GM21528 (cell line): Measurements from ENCODE around the gene HDAC4.

Experiments used
- ATAC-seq: cut with Tn5 transposase; IDR thresholded peaks from one replicate; pipeline ENCODE4 v1.9.1; 2021; ENCODE audit warnings: mild to moderate bottlenecking, moderate library complexity; ENCODE audit not compliant: unreplicated experiment, low FRiP score

Gene HDAC4

DNA sequence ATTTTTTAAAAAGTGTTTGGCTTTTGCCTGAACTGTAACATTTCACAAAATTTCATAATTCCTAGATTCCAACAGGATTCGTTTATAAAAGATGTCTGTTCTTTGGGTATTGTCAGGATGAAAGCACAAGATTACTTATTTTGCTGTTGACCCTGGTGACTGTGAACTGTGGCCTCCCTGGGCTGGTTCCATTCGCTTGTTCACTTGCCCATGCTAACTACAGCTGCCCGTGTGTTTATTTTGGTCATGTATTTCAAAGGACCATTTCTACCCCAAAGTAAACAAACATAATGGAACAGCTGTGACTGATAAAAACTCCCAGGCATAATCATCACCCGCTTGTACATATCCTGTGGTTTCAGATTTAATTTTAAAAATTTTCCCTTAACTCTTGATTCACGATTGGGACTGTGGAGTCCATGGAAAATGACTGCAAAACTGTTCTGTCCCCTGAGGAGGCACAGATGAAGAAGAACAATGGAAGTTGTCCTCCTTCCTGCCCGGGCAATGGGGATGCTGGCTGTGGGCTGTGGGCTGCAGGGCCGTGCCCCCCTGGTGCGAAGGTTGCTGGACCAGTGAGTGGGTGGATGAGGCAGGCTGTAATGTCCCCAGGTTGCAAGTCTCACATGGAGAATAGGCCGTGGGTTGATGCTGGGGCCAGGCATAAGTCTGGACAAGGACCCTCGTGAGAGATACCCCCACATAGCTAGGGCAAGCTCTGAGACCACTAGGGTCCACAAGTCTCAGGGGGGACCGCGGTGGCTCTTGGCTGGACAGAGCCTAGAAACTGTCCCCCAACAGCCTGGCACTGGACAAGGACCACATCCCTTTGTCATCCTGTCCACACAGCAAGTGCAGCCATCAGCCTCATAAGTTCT, 28.9 kb upstream of the HDAC4 start:
- ATAC-seq: no peak

DNA sequence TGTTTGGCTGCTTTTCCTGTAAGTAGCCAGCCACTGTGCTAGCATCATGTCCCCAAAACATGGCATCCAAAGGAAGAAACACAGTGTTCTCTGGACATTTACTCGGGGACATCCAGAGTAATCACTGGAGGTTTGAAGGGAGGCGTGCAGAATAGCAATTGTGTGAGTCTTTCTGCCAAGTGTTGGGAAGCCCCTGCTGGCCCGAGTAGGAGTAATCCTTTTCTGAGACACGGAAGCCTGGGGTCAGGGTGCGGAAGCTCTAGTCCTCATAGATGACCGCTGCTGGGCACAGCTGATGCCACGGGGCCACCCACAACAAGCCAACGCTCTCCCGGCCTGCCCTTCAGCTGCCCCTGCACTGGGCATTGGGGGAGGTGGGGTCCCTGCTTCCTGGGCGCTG, 24.8 kb upstream of the HDAC4 start:
- no peak for ATAC-seq

DNA sequence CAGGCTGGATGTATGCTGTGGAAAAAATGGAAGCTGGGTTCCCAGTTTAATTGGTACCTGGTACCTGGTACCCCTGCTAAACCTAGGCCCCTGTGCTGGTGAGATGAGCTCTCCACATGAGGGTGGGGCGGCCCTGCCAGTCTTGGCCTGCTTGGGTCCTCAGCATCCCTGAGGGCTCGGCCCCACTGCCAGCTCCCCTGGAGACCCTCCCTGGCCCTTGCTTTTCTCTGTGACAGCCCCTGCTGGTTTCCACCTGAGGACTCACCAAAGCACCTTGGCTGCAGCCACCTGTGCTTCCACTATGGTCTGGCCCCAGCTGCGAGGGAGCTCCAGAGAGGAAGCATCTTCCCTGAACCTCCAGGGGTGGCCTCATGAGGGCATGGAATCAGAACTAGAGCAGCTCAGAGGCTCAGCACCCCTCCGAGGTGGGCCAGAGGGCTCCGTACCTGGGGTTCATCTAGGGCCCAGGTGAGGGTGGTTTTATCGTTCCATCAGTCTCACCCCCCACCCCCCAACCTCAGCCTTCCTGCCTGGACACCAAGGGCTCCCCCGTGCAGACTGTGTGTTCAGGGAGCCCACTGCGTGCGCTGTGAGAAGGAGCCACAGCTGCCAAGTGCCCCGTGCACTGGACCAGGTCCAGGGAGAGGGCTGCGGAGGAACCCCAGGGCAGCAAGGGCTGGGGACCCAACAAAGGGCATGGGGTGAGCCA, 23.7 kb upstream of the HDAC4 start:
- no peak for ATAC-seq

DNA sequence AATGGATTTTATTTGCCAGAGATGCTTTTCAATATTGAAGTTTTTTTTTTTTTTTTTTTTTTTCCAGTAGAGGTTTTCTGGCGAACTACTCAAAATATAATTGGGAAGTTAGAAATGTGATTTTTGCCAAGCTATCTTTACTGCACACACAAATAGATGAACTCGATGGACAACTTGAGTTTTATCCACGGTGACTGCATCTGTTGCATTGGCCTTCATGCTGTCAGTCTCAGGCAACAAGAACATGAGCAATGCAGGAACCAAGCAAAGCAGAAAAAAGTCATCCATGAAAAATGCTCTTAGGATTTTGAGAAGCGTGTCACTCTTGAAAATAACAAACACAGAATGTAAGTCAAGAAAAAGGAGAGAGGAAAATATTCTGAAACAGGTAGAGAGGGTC, 22.7 kb upstream of the HDAC4 start:
- ATAC-seq: no peak

DNA sequence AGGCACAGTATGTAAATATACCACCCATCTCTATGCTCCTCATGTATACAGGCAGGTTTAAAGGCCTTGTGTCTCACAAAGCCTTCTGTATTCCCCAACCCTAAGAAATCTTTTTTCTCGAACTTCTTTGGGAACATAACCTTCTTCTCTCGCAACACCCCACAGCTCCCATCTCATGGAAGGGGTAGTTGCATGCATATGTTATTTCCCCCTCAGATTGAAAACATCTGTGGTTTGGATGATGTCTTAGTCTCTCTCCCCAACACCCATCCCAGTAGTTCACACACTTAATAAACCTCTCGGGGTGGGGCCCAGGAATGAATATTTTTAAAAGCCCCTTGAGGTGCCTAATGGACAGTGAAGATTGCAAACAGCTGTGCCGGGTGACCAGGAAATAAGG, 21.0 kb upstream of the HDAC4 start:
- no peak for ATAC-seq

DNA sequence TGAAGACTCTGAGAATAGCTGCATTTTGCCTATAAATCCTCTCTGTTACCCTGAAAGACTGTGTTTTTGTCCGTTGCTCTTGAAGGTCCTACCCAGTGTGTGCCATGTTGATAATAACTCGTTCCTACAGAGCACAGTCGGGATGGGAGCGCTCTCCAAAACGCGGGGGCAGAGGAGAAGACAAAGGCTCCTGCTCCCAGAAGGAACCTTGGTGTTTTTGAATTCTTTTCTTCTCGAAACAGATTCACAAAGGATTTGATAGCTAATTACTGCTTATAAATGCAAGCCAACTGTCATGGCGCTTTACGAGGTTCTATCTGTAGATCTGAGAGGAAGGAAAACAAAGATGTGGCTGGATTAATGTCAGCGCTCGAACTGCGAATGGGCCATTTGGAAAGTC, 19.3 kb upstream of the HDAC4 start:
- no peak for ATAC-seq

DNA sequence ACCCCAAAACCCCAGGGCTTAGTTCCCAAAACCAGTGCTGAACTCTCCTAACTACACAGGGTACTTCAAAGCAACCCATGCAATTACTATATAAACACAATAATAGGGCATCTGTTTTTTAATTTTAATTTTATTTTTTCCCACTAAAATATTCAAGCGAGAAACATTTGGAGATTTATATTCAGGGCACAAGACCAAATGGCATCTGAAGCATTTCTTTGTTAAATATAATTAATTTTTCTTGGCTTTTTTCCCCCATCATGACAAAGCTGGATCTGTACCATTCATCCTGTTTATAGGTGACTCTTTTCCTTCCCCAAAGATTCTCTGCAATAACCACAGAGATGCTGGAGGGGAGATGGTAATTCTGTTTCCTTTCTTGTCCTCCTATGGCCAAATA, 18.1 kb upstream of the HDAC4 start:
- no peak for ATAC-seq

DNA sequence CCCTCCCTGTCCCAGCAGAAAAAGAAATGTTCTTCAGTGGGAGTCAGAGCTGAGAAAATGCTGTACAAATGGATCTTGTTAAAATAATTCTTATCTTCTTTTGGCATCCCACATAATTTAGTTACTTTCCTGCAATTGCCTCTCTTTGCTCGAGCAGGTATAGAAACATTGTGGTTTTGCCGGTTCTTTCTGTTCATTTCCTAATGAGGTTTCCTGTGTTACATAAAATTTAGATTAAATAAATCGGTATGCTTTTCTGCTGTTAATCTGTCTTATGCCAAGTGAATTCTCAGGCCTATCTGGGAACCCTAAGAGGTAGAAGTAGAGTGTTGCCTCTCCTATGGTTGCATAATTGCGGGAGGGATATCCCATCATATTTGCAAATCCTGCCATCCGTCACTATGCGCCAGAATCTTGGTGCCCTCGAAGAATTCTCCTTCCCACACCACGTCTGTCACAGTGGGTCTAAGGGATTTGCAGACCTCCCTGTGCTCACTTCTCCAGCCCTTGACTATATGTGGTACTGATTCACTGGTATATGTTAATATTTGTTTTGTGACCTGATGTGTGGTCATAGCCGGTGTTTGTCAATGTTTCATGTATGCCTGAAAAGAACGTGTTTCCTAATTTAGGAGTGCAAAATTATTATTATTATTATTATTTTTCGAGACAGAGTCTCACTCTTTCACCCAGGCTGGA, 12.2 kb upstream of the HDAC4 start:
- ATAC-seq: no peak

DNA sequence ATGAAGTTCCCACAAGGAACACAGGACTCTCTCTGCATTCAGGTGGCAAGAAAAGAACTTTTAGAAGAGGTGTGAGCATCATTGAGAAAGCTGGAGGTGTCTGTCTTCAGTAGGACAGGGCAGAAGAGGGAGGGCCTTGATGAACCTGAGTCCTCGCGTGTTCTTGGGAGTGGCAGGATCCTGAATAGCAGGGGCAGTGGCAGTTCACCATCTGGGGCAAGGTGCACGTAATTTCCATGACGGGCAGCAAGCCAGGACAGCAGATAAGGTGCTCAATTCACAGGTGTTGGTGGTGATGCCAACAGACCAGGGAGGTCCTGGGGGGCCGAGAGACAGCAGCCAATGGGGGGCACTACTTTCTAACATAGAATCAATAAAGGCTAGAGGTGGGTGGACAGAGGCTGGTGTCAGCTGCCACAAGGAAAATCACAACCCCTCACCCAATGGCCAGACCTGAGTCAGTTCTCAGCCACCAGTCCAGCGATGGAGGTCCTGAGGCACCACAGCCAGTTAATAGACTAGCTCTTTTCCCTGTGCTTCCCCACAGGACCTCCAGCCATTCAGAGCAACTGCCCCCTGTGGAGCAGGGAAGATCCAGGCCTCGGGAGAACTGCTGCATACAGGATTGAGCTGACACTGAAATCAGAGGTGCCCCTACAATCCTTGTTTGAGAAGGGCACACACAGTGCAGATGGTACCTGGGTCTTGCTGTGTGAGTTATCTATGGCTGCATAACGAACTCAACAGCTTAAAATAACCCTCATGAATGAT, 10.9 kb upstream of the HDAC4 start:
- ATAC-seq: no peak

DNA sequence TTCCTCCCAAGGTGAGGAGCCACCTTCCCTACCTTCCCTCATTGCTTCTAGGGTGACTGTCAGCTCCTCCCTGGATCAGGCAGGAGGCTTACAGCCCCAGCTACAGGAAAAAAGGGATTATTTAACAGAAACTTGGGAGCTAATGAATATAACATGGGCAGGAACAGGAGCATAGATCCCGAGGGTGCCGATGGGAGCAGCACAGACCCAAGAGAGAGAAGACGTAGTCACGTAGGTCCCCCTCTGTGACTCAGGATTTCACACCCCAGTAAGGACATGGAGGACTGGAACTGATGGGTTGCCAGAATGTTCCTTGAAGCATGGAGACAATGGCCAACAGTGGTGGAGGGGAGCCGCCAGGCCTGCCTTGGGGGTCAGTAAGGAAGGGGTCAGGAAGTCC, 10.3 kb upstream of the HDAC4 start:
- ATAC-seq: no peak

DNA sequence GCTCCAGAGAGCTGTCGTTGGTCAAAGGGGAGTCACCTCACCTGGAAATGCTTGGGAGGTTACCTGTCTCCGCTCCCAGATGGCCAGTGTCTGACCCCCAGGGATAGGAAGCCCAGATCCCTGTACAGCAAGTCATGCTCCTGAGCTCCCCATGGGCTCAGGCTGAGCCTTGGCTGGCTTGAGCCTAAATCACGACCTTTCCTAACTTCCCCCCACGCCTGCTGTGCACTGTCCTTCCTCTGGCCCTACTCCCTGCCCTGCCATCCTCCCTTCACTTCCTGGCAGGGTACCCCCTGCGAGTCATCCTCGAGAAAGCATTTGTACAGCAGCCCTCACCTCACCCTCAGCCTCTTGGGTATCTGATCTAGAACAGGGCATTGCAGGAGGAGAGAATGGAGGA, 9.2 kb upstream of the HDAC4 start:
- ATAC-seq: no peak

DNA sequence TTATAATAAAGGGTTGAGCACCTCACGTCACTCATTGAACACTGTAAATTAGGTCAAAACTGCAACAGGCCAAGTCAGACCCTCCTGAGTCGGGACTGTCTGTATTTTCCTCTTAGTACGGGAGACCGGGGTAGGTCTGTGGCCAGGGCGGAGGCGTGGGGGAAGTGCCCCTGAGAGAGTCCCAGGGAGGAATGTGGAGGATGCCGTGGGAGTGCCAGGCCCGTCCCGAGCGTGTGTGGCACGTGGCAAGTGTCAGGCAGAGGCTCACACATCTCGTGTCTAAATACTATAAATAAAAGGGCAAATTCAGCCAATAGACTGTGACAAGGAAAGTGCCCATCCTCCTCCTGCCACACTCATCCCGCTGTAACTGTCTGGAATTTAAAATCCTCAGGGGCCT, 6.3 kb upstream of the HDAC4 start:
- no peak for ATAC-seq

DNA sequence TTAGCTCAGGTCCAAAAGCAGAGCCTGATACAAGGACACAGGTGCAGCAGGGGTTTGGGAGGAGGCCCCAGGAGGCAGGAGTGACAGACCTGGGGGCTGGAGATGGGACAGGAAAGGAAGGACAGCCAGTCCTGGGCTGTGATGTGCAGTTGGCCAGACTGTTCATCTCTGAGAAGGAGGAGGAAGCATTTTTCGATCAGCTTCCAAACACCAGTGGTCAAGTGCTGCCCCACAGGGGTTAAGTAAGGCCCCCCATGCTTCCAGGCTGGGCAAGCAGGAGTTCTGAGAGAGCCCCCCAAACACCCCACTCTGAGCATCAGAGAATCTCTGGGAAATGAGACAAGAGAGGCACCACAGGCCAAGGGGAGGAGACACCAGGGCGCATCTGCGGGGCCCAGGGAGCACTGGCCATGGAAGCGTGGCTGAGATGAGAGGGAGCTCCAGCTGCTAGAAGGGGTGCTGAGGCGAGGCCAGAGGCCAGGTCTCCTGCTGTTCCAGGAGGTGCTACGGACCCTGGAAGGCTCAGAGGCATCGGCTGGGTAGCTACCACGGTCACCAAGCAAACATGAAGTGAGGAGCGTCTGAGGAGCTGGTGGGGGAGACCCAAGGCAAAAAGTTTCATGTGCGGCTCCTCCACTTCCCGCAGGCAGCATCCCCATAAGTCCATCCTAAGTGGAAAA, 5.6 kb upstream of the HDAC4 start:
- ATAC-seq: no peak

DNA sequence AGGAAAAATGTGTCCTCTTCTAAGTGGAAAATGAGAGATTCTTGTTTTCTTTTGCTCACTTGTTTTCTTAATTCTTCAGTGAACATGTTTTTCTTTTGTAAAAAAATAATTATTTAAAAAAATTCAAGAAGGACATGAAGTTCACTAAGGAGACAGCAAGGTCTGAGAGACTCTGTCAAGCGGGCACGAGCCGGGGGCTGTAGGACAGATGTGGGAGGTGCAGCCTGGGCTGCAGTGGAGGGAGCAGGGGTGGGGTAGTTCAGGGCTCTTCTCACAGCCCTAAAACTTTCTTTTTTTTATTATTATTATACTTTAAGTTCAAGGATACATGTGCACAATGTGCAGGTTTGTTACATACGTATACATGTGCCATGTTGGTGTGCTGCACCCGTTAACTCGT, 4.3 kb upstream of the HDAC4 start:
- no peak for ATAC-seq

DNA sequence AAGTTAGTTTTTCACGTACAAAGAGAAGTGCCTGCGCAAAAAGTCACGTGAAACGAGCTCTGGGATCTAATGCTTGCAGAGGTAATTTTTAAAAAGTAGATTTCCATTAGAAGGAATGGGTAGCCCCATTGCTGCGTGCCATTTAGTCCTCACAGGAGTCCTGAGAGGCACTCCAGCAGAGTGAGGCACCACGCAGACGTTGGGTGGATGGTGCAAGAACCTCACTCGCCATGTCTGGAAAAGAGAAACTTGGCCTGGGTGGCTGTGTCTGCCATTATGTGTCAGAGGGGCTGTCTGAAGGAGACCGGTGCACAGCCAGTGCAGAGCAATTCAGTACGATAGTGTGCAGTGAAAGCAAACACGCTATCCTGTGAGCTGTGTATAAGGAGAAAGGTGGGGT, 1.8 kb upstream of the HDAC4 start:
- ATAC-seq: no peak

DNA sequence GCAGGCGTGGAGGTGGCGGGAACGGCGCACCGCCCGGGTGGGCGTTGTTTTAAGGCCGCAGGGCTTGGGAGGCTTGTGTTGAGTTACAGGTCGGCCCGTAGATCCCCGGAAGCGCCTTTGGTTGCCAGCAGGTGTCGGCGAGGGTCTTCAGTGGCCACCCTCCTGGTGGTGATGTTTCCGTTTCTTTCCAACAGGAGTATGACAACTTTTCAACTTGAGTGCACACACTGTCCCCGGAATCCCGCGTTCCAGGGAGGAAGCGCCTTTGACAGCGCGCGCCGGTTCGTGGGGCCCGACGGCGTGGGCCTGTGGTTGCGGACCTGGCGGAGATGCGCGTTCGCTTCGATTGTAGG, 1.0 kb upstream of the HDAC4 start:
- peak; percentile 20 for ATAC-seq

DNA sequence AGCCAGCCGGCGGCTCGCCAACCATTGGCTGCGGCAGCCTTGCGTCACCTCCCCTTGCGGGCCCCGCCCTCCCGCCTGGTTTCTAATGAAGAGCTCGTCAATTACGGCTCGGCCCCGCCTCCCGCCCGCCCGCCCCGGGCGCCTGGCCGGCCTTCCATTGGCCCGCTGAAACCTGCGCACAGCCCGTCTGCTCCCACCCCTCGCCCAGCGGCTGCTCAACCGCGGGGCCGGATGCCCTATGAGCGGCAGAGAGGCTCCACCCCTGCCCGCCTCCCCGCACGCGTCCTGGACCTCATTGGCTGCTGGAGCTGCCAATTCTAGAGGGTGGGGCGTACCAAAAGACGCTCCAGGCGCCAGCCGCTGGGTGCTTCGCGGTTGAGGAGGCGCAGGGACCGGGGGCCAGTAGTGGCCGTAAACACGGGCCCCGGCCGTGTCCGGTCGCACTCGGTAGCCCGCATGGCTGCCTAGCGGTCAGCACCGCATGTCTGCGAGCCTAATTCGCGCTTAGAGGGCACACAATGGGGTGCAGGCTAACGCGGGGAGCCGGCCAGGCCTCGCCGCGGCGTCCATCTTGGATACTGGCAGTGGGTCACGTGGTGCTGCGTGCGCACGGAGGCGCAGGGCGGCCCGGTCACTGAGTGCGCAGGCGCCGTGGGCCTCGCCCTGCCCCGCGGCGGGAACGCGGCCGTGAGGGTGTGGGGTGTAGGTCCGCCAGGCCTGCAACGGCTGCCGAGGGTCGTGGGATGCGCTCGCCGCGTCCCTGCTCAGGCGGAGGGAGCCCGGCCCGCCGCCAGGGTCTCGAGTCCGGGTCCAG, 454 bp upstream of the HDAC4 start:
- ATAC-seq: peak; percentile 91

DNA sequence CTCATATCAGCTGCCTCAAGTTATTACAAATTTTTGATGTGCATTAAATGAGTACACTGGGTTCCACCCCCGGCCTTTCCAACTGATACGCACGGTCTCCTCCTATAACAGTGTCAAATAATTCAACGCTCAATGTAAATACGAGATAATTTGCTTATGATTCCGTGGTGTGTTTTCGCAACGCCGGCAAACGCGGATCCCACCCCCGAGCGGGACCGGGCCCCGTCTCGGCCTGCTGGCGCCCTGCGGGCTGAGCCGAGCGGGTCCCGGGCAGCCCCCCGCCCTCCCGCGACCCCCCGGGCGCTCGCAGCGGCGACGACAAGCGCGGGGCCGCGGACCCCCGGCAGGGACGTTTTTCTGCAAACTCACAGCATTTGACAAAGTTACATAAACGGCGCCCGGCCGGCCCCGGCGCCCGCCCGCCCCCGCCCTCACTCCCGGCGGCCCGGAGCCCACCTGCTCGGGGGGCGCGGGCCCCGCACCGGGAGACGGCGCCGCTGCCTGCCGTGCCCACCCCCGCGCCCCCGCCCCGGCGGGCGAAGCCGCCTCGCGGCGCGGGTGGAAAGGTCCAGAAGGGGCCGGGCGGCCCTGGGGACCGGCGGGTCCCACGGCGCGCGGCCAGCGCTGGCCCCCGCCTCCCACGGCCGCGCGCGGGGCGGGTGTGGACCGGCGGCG, 762 bp downstream of the HDAC4 start:
- ATAC-seq: no peak

DNA sequence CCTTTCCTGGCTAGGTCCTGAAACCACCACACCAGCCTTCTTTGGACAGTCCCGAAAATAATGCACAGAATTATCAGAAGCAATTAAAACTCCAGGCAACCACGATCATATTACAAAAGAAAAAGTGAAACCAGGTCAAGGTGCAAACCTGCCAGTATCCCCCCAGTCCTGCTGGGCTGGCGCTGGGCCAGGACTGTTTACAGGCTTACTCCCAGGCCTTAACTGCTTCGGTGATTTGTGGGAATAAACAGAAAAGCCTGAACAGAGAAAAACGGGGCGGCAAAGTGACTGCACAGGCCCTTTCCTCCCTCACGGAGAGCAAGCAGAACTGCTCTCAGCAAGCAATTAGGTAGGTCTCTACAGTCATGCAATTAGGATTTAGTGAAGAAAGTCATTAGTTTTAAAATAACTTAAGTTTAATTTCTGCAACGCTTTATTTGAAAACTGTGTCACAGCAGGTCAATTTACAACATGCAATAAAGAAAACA, 1.3 kb downstream of the HDAC4 start:
- no peak for ATAC-seq
